GM04504 (cell line): ENCODE measurements around the gene ULK4.
"Not testable (repeated sequence)": the region's sequence is repeated elsewhere in the genome, so short reads cannot be mapped to it uniquely, and the experiment has no call there.

Experiments used
- DNase-seq: peaks from one replicate; pipeline ENCODE4 v3.0.0-alpha.2; 2012; ENCODE audit warnings: low read depth

ULK4 gene

DNA sequence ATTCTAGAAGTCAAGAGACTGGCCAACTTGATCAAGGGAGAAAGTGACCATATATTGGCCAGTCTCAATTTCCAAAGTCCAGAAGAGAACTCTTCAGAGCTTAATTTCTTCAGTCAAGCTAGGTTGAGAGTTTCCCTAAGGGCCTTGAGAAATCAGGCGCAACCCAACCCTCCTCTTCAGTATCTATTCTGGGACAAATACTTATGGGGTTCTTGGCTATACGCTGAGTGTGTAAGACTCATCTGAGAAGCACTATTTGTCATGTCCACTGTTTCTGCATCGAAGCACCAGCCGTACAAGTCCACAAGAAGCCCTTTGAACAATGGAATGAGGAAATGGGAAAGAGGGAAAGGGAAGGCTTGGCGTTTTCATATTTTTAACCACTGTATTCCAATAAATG lies 383.1 kb downstream of the ULK4 start:
- DNase-seq = no peak

DNA sequence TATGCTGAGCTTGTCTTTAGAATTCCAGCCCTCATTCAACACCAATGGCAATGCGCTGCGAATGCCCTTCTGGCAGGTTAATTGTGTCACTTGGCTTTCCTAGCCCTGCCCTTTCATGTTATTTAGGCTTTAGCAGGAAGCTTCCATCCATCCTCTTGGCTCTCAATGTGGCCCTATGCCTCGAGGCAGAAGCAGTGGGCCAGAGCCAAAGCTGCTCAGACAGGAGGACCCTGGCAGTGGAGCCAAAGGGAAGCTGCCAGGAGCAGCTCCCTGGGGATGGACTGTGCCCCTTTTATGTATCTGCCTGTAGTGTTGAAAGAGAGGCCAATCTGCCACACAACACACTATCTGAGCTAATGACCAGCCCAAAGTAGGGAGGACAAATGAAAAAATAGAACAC lies 386.2 kb downstream of the ULK4 start:
- no peak for DNase-seq

DNA sequence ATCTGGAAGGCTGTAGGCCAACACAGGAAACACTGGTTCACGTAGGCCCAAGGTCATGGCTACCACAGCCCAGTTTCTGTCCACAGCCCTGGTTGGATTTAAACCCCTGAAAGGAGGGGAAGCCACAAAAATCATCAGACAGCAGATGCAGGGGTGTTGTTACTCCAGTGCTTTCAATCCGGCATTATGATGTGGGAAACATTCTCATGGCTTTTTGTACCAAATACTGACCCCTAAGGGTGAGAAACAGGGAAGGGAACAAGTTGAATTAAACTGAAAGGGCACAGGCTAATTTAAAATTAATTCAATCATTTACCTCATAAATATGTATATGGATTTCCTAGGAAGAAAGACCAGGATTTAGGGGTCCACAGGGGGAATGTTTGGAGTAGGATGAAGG lies 387.0 kb downstream of the ULK4 start:
- DNase-seq = no peak

DNA sequence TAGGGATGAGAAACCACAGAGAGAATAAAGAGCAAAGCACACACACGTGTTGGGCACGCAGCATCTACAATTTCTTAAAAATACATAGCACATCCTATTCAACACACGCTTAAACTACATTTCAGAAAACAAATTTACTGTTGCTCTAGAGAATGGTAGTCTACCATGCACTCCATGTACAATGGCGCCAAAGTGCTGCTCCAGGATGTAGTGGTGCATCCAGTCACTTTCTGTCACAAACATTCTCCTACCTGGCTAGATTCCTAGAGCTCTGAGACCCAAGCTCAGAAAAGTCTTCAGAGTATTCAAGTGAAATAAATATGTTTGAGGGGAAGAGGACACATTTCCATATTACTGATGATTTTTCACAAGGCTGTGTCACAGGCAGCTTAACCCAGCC lies 388.3 kb downstream of the ULK4 start:
- DNase-seq = no peak

DNA sequence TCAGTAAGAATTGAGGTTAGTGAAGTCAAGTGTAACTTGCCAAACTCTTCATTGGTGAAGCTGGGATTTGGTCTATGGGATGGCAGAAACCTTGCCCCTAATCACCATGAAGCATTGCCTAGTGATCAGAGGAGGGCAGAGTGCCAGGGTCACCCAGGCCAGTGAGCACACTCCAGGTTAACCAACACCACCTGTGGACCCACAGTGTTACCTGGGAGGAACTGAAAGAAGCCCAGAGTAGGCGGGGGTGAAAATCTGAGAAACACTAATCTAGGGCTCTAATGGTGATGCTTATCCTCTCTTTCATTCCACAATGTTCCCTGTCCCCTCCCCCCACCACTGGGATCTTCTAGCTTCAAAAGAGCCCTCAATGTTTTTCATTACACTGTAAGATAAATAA lies 389.8 kb downstream of the ULK4 start:
- no peak for DNase-seq

DNA sequence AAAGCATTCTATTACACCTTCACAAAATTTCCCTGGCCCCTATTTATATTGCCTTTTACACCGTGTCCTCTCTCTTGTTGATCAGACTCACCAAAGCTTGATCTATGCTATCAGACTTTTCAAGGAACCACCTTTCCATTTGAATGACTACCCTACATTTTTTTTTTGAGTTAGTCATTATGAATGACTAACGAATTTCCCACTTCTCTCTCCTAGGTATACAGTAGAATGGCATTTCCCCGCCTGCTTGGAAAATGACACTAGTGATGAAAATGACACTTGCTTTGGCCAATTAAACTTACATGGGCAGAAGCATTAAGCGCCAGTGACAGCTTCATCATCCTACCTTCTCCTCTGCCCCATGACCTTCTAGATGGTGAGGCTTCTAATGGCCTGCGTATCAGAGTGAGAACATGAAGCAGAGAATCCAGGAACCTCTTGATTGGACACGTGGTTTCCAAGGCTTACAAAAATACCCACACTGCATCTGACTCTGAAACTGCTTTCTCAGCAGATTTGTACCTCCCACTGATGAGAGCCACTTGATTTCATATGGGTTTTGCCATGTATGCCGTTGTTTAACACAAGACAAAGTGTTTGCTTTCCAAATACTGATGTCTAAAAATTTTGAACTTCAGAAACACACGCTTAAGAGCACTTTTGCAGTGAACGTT lies 392.1 kb downstream of the ULK4 start:
- DNase-seq = no peak

DNA sequence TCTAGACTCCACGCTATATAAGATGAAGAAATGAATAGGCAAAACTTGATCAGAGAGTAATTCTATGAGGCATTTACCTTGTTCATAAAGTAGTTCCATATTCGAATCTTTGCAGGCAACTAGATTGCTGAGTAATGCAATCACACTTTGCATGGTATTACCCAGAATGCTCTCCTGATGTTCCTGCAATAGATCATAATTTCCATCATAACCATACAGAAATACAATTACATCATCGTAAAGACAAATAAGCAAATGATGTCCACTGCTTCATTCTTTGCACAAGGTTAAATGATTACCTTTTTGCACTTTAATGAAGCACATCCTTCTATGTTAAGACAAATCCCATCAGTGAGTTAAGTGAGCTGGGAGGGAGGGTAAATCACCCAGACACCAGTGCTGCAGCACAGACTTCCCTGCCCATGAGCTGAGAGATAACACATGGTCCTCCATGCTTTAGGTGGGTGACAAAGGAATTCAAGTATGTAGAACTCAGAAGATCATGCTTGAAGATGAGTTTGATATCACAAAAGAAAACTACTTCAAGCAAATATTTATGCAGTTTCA lies 395.9 kb downstream of the ULK4 start:
- no peak for DNase-seq

DNA sequence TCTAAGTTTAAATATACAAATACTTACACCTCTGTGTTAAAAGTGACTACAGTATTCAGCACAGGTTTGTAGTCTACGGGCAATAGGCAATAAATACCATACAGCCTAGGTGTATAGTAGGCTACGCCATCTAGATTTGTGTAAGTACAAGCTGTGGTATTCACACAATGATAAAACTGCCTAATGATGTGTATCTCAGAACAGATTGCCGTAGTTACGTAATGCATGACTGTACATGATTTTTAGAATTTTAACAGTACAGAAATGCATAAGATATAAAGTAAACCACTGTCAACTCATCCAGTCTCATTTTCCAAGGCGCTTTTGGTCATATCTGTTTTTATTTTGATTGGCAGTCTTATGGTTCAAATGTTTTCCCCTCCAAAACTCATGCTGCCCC lies 396.9 kb downstream of the ULK4 start:
- no peak for DNase-seq

DNA sequence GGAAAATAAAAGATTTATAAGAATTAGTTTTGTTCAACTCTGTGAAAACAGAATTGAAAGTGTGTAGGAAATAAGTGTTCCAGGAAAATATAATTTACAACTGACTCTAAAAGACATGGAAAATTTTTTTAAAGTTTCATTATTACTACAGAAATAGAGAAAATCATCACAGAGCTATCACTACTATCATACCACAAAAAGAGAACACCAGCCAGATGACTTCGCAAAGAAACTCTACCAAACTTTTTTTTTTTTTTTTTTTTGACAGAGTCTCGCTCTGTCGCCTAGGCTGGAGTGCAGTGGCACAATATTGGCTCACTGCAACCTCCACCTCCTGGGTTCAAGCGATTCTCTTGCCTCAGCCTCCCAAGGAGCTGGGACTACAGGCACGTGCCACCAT lies 405.7 kb downstream of the ULK4 start:
- DNase-seq = not testable (repeated sequence)

DNA sequence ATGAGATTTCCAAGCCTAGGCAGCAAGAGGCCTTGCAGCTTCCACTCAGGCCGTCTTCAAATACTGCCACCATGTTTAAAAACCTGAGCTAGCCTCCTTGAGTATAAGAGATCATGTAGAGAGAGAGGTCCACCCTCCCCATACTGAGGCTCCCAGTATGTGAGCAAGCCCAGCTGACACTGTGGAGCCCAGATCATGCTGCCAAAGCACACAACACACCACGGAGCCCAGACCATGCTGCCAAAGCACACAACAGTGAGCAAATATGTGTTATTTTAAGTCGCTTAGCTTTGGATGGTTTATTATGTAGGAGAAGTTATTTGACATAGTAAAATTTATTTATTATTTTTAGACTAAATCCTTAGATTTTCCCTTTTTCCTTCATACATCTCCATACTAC lies 428.9 kb downstream of the ULK4 start:
- no peak for DNase-seq

DNA sequence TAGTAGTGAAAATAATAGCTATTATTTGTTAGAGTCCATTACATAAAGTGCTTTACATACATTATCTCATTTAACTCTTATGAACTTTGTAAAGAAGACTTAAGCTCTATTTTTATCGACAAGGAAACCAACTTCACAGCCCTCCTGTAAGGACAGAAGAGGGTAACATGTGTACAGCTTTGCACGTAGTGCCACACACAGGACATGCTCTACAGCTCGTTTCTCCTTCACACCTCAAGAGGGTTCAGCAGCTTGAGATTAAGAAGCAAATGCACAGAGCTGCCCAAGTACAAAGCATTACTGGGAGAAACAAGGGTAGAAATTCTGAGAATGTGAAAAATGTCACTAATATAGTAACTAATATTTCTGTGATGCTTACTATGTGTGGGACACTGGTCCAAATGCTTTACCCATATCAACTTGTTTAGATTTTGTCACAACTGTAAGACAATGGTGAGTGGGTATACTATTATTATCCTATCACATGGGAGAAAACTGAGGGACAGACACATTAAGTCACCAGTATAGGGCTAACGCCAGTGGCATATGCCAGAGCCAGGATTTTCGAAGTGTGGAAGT lies 434.8 kb downstream of the ULK4 start:
- no peak for DNase-seq

DNA sequence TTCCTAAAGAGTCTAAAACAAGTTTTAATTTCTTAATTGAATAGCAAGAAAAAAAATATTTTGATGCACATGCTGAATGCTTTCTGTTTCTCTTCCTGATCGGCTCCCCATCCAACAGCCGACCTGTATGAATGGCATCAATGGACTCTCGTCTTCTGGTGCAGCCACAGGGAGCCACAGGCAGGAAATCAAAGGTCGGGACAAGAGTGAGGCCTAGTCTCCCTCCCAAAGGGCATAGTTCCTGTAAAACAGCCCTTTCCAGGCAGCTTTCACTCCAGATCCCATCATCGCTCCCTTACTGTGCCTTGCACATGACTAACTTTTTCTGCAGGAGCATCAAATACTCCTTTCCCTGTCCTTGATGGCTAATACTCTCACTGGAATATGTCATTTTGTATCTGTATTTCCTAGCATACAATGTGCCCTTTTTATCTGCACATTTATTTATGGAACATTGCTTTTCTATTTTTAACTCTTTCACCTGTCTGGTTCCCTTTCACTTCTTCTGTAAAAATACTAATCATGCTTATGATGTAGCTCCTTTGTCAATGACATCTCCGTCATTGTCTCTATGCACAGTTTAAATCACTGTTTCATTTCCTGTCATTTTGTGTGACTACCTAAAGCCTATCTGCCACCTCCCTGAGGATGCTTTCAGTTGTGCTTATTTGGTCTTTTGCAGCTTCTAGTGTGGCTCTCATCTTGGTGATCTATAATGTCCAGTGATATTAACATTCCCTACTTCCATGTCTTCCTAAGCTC lies 436.4 kb downstream of the ULK4 start:
- no peak for DNase-seq

DNA sequence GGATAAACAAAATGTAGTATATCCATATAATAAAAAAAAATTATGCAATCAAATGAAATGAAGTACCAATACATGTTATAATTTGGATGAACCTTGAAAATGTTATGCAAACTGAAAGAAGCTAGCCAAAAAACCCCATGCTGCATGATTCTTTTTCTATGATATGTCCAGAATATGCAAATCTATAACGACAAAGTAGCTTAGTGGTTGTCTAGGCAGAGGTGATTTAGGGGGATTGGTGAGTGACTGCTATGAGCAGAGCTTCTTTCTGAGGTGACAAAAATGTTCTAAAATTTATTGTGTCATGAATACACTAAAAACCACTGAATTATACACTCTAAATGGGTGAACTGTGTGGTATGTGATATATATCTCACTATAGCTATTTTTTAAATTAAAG lies 438.0 kb downstream of the ULK4 start:
- DNase-seq = no peak

DNA sequence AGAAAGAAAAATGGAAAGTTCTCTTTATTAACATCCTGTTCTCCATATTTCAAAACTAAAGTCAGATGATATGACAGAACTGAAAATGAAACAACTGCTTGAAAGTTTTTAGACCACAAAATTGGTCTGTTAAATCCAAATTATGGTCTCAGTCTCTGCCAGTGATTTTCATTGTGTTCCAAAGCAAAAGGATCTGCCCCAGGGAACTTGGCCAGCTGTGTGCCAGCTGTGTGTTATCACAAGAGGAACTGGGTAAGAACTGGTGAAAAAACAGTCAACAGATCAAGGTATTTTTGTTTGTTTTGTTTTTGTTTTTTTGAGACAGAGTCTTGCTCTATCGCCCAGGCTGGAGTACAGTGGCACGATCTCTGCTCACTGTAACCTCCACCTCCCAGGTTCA lies 439.3 kb downstream of the ULK4 start:
- DNase-seq = no peak

DNA sequence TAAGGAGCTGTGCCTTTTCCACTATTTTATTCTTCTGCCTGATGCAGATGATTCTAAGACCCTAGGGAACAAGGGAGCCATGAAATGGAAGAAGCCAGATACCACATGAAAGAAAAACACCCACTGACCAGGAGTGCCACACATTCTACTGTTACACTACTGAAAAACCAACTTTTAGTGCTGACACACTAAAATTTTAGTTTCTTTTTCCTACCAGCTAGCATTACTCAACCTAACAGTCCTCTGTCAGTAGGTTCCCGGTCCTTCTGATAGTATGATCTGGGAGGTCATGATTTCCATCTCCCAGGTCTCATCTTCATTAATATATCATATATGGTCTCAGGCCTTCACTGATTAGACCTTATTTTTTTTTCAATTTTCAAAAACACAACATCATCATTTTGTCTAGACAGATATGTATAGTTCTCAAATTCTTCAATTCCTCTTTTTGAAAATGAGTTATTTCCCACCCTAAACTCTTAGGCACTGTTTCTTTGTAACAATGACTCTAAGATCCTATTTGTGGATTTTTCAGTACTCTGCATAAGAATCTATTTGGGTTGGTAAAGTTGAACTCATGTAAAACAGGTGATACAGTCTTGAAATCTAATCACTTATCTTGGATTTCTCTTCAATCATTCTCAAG lies 440.8 kb downstream of the ULK4 start:
- DNase-seq = no peak

DNA sequence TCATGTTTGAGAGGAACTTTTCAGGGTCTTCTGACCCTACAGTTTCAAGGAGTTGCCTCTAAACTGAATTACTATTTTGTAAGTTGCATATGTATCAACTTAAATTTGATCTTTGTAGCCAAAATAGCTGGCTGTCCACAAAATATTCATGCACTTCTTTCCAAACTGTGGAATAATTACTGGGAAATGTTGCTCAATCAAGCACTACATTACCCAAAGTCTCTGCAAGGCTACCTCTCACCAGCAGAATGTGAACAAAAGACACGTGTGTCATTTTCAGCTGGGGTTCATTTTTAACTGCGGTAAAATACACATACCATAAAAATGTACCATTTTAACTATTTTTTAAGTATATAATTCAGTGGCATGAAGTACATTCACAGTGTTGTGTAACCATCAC lies 442.2 kb downstream of the ULK4 start:
- DNase-seq = no peak

DNA sequence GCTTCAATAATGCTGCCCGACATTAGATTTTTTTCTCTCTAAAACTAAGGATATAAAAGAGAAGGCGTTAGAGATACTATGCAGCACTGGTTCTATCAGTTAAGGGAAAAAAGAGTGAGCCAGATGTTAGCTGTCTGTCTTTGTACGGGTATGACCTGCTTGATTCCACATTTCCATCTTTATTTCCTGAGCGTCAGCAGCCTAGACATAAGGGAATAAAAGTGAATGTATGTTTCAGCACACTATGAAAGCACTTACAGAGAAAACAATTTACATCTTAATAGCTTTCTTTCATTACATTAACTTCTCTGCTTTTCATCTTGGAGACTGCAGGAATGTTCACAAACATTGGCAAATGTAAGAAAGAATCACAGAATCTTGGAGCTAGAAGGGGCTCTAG lies 443.3 kb downstream of the ULK4 start:
- no peak for DNase-seq

DNA sequence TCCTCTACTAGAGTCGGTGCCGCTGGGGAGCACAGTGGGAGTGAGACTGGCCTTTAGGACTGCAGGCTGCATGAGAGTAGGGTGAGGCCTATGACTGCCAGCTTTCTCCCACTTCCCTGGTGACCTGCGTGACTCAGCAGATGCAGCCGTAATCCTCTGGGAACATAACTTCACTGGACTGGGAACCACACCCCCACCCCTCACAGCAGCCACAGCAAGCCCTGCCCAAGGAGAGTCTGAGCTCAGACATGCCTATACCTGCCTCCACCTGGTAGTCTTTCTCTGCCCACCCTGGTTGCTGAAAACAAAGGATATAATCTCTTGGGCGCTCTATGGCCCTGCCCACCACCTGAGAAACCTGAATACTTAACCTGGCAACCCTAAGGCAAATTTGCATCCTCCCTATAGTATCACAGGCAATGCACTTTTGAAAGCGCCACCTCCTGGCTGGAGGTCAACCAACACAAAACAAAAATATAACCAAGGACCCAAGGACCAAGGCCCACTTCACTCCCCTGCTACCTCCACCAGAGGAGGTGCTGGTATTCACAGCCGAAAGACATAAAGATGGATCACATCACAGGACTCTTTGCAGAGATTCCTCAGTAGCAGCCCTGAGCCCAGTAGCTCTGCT lies 453.7 kb downstream of the ULK4 start:
- no peak for DNase-seq

DNA sequence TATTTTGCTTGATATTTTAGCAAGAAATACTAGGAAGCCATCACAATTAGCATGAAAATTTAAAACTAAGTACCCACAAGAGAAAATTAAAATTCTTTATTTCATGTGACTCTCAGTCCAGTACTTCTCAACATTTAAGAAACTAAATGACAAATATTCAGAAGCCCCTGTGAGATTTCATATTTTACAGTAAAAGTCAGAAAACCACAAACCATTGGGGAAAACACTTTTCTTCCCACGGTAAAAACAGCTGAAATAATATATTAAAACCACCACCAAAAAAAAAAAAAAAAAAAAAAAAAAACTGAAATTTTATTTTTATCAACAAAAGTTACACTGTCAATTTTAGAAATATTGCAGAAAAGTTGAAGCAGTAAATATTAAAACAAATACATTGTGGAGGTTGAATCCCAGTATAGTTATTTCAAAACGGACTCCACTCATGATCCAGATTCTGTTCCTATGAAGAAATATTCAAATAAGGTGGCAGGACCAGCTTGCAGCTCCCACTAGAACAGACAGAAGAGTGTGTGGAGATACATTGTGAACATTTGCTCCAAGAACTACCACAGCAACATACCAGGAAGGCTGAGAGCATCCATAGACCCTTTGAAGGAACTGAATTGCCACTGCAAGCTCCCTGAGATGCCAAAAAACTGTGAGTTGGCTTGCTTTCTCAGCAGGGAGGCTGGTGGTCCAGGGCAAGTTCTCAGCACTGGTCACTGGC lies 454.4 kb downstream of the ULK4 start:
- no peak for DNase-seq

DNA sequence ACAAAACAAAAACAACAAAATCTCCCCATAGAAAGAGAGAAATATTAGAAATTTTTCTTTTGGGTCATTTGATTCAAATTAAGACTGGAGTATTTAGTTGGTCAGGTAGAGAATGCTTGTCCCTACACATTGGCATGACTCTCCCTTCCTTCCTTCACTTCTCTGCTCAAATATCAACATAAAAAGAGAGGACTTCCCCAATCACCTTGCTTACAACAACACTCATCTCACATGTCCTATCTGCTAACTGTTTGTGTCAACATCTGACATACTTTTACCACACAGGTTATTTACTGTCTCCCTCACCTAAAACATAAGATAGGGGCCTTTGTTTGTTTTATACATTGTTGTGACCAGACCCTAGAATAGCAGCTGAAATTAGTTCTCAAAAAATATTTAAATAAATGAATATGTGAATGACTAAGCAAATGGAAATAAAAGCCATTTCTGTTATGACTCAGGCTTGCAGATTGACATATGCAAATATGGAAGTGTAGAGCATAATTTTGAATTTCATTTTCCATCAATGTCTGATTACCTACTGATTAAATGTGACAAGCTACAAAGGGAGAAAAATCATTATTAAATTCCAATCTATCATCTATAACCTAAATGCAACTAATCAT lies 457.8 kb downstream of the ULK4 start:
- no peak for DNase-seq

DNA sequence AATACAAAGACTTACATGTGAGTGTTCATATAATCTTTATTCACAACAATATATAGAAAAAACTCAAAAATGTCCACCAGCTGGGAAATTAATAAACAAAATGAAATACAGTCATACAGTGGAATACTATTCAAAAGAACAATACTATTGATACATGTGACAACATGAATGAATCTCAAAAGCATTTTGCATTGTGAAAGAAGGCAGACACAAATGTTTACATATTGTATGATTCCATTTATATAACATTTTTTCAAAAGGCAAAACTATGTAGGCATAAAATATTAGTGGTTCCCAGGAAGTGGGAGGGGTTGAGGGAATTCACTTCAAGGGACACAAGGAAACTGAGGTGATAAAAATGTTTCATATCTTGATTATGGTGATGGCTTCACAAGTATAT lies 459.4 kb downstream of the ULK4 start:
- no peak for DNase-seq
